H4 (cell line): ENCODE measurements around the gene COPRS. TPM values are rescaled to one million over a fixed set of nuclear protein-coding genes. Genes with fewer than 3 reads are reported as not detected.
A peak's percentile ranks its signal among the peaks of the same experiment; 100 is the strongest.

Experiments used
- DNase-seq: peaks from one replicate; pipeline ENCODE4 v3.0.0-alpha.2; 2015; ENCODE audit warnings: low spot score
- total RNA-seq: library from RNA; depleted of rRNA; stranded (reverse); fragments of >200 nt; shearing (Covaris generic); gene quantifications from 2 replicates; pipeline ENCODE4 v1.2.3, GENCODE V29; 2014; rRNA removed

COPRS gene, protein sequence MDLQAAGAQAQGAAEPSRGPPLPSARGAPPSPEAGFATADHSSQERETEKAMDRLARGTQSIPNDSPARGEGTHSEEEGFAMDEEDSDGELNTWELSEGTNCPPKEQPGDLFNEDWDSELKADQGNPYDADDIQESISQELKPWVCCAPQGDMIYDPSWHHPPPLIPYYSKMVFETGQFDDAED
- 137 and 156 TPM in 2 replicates for total RNA-seq

DNA sequence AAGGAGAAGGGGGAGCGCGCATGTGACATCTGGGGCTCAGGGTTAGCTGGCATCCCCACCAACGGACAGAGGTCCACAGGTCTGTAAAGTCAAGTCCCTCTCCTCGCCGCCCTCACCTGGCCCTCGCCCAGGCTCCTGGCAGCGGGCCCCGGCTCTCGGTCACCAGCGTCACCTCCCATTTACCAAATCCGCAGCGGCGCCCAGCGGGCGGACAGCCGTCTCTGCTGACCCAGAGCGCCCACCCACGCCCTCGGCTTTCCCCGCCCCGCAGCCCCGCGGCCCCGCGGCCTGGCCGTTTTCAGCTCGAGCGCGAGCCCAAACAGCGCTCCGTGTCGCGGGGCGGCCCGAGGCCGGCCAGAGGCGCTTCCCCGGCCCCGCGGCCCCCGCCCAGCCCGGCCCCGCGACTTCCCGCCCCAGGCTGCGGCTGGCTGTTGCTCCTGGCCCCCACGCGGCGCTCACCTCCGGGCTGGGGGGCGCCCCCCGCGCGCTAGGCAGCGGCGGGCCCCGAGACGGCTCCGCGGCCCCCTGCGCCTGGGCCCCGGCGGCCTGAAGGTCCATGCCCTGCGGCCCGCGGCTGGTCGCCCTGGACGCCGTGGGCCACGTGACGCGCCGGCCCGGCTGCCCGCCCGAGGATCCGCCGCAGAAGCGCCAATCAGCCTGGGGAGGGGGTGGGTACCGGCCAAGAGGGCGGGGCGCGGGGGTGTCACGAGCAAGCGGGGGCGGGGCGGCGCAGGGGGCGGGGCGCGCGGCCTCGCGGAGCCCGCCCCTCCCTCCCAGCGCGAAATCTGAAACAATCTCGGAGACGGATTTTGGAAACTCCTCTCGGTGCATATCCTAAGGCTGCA is at the start of gene COPRS:
Gene COPRS (minus strand): TSS at position 603 of the 845 bp plus-strand sequence. CDS start 45 bp downstream, at position 558.
- DNase-seq: peak; percentile 70

DNA sequence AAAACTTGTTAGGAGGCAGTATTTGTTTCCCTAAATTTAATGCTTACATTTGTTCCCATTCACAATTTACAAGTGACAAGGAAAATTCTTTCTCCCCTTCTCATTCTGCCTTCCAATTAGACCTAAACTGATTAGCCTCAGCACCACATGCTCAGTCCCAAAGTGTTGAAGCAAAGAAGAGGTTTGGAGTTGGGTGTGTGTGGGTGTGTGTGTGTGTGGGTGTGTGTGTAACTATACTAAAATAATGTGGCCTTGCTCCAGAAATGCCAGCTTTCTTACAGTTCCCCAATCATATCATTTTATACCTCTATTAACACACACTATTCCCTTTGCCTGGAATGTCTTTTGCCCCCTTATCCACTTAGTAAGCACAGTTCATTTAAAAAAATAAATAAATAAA is 49.3 kb upstream of the COPRS start:
- DNase-seq: no peak

DNA sequence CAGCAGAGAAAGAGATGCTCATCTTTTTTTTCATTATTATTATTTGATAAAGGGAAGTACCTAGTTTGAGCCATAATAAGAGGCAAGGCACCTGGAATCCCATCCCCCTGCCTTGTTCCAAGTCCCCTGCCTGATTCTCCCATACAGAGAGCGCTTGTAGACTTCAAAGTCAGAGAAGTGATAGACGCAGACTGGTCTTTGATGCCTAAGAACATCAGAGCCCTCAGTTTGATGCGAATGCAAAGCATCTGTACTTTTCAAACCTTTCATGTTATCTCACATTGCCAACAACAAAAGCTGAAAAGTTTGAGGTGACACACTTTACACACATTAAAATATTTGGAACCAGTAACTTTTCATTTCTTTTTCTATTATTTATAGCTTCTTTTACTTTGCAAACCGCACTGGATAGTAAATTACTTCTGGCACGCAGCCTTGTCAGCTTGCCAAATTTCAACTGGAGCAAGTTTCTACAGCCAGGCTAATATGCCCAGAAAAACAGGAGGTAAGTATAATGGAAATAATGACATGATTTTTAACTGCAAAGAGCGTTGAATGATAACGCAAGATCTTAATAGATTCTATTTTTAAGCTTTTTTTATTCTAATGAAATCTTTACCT is 48.4 kb upstream of the COPRS start:
- DNase-seq: peak; percentile 36

DNA sequence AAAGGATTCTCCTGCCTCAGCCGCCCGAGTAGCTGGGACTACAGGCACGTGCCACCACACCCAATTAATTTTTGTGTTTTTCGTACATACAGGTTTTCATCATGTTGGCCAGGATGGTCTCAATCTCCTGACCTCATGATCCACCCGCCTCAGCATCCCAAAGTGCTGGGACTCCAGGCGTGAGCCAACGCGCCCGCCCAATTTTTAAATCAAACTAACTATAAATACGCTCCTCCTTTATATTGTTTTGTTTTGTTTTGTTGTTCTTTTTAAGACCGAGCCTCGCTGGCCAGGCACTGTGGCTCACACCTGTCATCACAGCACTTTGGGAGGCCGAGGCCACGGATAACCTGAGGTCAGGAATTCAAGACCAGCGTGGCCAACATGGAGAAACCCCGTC is 44.4 kb upstream of the COPRS start:
- no peak for DNase-seq

DNA sequence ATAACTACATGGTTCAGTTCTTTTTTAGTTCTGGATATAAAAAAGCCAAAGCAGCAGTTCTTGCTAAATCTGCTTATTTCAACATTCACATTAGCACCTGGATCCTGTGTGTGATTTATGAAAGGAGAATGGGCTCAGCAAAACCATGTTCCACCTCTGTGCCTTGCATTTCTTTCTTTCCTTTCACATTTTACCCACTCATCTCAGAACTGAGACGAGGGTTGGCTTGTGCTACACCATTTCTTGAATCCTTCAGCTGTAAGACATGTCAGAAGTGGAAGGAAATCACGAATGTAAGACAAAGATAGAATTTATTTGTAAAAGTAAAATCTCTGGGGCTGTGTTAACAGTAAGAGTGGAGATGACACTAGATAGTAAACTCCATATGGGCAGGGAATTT is 43.6 kb upstream of the COPRS start:
- DNase-seq: no peak

DNA sequence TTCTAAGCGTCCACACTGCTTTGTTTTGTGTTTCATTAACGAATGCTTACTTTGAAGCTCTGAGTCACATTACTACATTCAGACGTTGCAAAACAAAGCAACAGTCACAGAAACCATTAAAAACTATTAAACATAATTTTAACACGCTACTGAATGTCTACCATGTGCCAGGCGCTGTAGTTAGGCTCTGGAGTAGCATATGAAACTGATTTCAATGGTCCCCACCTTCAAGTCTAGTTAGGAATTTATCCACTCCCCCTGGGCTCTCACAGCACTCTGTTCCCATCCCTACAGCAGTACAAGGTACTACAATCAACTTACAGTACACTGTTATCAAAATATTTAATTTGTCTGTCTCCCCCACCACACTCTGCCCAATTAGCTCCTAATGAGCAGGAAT is 41.8 kb upstream of the COPRS start:
- DNase-seq: no peak

DNA sequence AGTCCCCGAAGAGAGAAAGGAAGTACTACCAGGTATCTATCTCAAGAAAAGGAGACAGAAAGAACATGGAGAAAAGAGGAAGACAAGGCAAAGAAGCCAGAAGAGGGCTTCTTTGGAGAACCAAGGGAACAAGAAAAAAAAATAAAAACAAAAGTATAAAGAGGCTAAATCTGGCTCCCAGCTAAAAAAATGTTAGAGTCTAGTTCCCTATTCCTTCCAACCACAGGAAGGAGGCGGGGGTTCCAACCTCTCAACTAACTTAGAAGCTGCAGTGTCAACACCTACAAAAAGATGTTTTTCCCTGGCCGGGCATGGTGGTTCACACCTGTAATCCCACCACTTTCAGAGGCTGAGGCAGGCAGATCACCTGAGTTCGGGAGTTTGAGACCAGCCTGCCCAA is 29.1 kb upstream of the COPRS start:
- no peak for DNase-seq

DNA sequence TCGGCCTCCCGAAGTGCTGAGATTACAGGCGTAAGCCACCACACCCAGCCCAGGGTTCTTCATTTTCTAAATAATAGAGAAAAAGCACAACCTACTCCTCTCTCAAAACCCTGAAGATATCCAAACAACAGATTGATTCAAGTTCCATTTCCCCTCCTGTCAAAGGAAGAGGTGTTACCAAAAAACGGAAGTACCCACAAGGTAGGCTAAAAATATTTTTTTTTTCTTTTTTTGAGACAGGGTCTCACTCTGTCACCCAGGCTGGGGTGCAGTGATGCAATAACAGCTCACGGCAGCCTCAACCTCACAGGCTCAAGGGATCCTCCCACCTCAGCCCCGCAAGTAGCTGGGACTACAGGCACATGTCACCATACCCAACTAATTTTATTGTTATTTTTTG is 23.5 kb upstream of the COPRS start:
- DNase-seq: no peak

DNA sequence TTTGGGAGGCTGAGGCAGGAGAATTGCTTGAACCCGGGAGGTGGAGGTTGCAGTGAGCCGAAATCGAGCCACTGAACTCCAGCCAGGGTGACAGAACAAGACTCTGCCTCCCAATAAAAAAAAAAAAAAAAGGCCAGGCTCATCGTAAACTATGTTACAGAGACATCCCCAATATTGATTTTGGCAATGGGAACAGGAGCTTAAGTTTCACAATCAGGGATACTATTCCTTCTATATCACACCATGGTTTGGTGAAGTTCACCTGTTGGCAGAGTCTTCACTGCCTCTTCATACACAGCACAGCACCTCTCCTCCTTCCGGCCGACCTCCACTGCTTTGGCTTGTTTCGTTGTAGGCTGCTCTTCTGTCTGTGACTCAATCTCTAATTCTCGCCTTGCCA is 21.3 kb upstream of the COPRS start:
- no peak for DNase-seq

DNA sequence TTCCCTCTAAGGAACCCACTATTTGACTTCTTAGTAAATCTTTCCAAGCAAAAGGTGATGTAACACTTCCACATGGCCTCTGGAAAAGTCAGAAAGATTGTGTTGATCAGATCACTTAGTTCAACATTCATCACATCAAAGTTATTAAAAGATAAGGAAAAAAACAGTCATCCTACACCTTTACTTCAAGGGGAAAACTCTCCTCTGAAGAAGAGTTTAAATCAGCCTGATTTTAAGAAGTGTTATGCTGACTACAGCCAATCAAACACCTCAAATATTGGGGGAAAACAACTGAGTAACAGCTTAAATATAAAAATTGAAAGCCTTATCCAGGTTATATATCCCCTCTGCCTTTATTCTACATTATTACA is 19.6 kb upstream of the COPRS start:
- no peak for DNase-seq

DNA sequence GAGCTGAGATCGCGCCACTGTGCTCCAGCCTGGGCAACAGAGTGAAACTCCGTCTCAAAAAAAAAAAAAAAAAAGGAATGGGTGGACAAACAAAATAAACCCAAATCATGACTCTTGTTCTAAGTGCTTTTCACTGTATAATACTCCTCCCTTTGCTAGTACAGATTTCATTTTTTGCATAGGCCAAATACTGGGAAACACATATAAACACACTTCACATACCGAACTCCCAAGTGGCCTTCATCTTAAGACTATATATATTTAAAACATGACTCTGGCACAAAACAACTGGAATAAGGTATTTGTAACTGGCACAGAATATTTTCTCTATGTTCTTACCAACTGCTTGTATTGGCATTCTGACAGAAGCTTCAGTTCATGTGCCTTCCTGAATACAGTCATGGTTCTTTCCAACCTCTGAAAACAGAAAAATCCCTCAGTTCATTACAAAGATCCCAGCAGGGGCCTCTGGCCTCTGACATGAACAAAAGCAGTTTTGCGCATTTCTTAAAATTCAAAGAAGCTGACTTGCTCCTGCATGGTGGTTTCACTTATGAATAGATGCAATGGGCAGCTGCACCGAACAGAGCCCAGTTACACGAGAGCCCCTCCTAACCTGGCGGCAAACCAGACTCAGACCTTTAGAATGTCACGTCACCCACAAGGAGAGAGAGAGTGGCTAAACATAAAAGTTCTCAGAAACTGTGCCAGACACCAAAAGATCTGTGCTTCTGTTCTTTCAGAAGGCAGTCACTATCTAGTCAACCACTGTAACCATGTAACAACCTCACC is 19.1 kb upstream of the COPRS start:
- DNase-seq: no peak

DNA sequence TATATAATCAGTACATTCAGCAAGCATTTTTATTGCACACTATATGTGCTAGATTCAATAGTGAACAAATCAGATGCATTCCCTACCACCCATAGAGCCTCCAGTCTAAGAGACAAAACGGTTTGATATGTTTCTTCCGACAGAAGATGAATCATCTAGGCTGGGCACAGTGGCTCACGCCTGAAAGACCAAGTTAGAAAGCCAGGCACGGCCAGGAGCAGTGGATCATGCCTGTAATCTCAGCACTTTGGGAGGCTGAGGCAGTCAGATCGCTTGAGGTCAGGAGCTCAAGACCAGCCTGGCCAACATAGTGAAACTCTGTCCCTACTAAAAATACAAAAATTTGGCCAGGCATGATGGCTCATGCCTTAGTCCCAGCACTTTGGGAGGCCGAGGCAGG is 18.3 kb upstream of the COPRS start:
- DNase-seq: no peak

DNA sequence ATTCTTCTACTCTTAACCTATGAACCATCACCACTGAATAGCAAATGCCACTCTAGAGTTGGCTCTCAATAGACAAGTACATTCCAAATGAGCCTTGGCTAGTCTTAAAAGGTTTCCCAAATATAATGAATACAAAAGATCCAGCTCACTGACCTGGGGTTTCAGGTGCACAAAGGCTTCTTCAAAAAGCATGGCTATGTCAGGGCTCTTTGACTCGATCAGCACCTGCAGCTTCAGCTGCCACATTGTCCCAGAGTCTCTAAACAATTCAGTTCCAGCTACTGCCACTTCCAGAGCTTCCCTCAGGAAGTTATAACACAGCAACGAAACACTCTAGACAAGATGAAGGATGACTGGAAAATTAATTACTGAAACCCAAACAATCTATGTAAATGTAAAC is 16.0 kb upstream of the COPRS start:
- DNase-seq: no peak

DNA sequence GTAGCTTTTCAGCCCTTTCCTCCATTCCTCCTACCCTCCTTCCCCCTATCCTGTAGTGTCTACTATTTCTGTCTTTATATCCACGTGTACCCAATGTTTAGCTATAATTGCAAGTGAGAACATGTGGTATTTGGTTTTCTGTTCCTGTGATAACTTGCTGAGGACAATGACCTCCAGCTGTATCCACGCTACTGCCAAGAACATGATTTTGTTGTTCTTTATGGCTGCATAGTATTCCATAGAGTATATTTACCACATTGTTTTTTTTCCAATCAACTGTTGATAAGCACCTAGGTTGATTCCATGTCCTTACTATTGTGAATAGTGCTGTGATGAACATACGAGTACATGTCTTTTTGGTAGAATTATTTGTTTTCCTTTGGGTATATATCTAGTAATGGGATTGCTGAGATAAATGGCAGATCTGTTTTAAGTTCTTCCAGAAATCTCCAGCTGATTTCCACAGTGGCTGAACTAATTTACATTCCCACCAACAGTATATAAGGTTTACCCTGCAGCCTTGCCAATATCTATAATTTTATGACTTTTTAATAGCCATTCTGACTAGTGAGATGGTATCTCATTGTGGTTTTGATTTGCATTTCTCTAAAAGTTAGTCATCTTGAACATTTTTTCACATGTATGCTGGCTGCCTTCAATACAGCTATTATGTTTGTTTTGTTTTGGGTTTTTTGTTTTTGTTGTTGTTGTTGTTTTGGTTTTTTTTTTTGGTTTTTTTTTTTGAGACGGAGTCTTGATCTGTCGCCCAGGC is 10.9 kb upstream of the COPRS start:
- no peak for DNase-seq

DNA sequence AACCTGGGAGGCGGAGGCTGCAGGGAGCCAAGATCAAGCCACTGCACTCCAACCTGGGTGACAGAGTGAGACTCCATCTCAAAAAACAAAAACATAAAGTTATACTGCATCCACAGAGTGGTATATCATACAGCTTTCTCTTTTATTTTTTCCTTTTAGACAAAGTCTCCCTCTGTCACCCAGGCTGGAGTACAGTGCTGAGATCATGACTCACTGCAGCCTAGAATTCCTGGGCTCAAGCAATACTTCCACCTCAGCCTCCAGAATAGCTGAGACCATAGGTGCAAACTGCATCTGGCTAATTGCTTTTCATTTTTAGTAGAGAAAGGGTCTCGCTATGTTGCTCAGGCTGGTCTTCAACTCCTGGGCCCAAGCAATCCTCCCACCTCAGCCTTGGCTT is 10.0 kb upstream of the COPRS start:
- no peak for DNase-seq

DNA sequence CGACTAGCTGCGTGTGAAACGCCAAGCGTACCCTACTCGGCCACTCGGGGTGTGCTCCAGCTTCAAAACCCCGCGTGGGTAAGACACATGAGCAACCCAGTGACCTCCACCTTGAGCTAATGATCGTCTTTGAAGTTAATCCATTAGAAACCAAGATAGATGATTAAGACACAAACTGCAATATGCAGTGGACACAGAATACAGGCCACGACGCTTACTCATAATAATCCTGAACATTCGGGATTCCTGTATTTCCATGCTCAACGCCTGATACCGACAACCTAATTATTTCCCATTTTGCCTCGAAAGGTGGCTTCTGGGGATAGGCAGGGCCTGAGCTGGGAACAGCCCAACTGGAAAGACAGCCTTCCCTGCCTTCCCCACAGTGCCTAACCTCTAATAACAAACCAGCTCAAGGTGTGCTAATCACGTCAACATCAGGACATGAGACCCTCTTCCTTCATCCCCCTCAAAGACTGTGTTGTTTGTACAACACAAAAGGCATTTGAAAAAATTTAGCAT is 504 bp upstream of the COPRS start:
- no peak for DNase-seq

DNA sequence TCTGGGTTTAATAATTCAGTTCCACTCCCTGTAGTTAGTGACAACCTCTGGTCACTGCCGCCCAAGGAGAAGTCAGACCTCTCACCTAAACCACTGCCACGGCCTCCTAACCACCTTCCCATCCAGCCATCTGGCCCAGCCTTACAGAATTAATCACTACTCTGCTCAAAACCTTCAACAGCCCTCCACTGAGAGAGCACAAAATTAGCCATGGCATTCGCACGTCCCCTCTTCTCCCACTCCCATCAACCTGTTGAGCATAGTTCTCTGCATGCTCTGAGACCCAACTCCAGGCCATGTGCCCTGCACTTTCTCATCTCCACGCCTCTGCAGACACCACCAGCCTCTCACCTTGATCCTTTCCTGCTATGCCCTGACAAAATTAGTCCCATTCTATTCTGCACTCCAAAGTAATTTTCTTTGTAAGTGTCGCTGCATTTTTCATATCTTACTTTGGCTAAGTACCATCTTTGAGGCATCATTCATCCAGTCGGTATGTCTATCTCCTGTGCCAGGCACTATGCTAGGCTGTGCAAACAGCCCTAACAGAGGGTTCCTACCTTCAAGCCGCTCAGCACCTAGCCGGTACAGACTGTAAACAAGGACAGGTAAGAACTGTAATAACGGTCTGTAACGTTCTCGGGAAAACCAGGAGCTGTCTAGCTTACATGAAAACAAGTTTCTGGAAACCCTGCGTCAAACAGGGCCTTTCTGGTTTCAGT is 963 bp downstream of the COPRS start:
- DNase-seq: no peak

DNA sequence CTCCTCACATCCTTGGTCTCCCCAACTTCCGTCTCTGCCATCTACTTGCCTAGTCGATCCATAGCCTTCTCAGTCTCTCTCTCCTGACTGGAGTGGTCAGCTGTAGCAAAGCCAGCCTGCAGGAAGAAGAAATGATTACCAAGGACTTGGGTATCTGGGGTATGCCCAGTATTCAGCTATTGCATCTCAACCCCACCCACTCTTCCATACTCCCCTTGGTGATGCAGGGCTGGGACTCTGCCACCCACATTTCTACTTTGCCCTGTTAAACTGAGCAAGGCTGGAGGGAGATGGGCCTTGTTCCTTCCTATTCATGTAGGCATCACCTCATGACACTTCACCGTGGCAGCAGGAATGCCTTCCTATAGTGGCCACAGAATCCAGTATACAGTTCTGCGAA is 2.3 kb downstream of the COPRS start:
- DNase-seq: no peak

DNA sequence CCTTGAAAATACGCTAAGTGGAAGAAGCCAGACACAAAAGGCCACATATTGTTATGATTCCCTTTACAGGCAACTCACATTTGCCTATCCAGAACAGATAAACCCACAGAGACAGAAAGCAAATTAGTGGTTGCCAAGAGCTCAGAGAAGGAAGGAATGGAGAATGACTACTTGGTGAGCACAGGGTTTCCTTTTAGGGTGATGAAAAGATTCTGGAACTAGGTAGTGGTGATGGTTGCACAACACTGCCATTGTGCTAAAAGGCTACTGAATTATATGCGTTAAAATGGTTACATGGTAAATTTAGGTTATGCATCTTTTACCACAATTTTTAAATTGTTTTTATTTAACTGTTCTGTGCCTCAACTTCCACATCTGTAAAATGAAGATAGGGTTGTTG is 4.4 kb downstream of the COPRS start:
- DNase-seq: no peak

DNA sequence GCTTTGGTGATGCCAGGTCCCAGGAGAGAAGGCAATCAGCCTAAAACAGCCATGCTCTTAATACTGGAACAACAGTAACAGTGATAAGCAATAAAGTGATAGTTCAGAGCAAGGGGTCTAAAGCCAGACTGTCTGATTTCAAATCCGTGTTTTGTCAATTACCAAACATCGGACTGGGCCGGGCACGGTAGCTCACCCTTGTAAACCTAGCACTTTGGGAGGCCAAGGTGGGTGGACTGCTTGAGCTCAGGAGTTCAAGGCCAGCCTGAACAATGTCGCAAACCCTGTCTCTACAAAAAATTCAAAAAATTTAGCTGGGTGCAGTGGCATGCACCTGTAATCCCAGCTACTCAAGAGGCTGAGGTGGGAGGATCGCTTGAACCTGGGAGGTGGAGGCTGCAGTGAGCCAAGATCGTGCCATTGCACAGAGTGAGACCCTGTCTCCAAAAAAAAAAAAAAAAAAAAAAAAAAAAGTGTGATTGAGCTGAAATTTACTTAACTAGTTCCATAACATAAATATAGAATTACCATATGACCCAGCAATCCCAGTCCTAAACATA is 5.1 kb downstream of the COPRS start:
- no peak for DNase-seq
